GF-D8 (cell line): Measurements from ENCODE around the gene NEU4.

Experiments used
- DNase-seq: peaks from one replicate; lab custom pipeline; 2025; lab: John Stamatoyannopoulos, UW

The NEU4 gene

GRCh38 chr2:241865957-241866789, 57.2 kb downstream of the NEU4 start:
- DNase-seq, result no peak
